22Rv1 (cell line): ENCODE data around the gene DSCAML1.

Experiments
- H3K27ac ChIP-seq: fragments of 450-650 bp; 2 replicates; pipeline ENCODE4 v1.5.1; 2017
- ZFX ChIP-seq: fragments of 450-650 bp; IDR thresholded peaks from 2 replicates; pipeline ENCODE4 v1.6.1; 2017; ENCODE audit warnings: antibody characterized with exemption, borderline replicate concordance
- TF ChIP-seq, protein P1 (sequence below): fragments of 450-650 bp; IDR thresholded peaks from 2 replicates; pipeline ENCODE4 v1.5.1; 2017; ENCODE audit warnings: mild to moderate bottlenecking

The DSCAML1 gene

DNA sequence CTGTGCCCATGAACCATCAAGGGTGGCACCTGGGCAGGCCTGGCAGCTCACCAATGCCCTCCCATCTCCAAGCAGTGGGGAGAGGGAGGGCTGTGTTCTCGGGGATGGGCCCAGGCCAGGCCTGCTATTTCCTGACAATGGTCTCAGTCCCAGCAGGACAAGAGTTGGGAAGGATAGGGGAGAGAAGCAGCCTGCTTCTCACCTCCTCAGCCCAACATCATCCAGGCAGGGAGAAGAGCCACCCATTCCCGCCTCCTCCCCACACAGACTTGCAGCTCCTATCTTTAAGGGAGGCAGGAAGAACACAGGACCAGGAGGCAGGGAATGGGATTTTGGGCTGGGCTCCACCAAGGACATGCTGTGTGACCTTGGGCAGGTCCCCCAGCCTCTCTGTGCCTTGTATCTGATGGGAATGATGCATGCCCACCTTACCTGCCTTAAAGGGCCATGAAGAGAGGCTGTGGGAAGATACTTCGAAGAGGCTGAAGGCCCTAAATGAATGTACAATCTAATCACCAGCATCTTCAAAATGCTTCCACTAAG, 108.7 kb downstream of the DSCAML1 start:
- H3K27ac ChIP-seq = no peak overlapping the region
- TF ChIP-seq, protein P1, sequence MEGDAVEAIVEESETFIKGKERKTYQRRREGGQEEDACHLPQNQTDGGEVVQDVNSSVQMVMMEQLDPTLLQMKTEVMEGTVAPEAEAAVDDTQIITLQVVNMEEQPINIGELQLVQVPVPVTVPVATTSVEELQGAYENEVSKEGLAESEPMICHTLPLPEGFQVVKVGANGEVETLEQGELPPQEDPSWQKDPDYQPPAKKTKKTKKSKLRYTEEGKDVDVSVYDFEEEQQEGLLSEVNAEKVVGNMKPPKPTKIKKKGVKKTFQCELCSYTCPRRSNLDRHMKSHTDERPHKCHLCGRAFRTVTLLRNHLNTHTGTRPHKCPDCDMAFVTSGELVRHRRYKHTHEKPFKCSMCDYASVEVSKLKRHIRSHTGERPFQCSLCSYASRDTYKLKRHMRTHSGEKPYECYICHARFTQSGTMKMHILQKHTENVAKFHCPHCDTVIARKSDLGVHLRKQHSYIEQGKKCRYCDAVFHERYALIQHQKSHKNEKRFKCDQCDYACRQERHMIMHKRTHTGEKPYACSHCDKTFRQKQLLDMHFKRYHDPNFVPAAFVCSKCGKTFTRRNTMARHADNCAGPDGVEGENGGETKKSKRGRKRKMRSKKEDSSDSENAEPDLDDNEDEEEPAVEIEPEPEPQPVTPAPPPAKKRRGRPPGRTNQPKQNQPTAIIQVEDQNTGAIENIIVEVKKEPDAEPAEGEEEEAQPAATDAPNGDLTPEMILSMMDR = no peak
- no peak for TF ChIP-seq ZFX

DNA sequence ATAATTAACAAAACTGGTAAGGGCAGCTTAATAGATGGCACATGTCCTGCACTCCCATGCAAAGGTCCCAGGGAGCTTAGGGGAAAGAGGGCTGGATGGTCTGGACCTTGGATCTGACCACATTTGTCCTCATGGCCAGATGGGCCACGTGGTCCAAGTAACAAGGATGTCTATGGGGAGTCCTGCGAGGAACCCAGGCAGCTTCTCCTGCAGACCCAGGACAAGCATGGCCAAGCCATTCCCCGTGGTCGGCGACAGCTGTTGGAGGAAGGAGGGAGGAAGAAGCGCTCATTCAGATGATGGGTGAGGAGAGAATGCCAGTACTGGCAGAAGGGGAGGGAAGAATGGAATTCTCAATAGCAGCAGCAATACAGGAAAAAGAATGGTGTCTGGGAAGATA, 109.2 kb downstream of the DSCAML1 start:
- H3K27ac ChIP-seq = no peak overlapping the region
- TF ChIP-seq, protein P1 = no peak
- no peak for TF ChIP-seq ZFX

DNA sequence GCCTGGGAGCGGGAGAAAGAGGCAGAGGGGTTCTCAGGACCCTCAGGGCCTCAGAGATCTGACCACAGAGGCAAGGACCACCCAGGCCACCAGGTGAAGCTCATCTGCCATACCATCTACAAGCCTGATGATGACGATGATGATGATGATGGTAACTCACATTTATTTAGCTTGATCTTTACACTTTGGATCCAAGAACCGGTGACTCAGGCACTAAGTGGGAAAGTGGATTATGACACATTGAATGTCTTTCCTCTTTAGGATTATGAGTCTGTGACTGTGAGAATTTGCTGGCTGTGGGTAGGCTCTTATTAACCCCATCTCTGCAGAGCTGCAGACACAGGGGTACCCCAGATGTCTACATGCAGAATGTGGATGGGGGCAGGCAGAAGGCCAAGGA, 110.3 kb downstream of the DSCAML1 start:
- TF ChIP-seq, protein P1 = no peak
- TF ChIP-seq ZFX = no peak
- no peak overlapping the region for H3K27ac ChIP-seq

DNA sequence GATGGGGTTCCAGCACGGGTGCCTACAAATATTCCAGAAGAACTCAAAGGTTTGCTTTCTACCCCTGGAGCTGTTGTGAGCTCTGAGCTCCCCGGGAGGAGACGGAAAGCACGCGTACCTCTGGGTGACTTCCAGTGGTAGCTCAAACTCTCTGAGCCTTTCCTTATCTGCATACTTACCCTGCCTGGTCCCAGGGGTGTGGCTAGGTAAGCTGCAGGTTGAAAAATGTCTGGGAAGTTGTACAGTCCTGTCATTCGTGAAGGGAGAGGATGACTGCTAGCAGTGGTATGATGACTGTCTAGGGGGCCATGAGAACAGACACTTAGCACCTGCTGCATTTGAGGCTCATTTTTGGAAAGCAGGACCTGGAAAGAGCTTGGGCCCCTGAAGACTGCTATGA, 111.5 kb downstream of the DSCAML1 start:
- TF ChIP-seq, protein P1 = no peak
- no peak overlapping the region for H3K27ac ChIP-seq

DNA sequence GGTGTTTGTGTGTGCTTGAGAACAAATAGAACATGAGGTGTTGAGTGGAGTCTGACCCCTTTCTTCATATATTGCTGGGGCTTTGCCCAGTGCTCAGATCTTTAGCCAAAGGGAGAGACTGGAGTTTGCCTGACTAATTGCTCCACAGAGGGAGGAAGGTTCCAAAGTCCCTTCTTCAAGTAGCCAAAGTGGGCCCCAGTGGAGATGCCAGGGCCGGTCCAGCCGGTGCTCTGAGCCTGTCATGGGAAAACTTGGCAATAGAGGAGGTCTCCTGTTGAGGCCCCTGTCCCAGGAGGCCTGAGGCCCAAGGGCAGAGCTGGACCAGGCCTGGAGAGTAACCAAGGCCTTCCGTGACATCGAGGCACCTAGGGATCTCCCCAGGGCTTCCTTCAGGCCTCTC, 112.3 kb downstream of the DSCAML1 start:
- no peak for TF ChIP-seq ZFX
- TF ChIP-seq, protein P1 = no peak
- H3K27ac ChIP-seq = no peak overlapping the region

DNA sequence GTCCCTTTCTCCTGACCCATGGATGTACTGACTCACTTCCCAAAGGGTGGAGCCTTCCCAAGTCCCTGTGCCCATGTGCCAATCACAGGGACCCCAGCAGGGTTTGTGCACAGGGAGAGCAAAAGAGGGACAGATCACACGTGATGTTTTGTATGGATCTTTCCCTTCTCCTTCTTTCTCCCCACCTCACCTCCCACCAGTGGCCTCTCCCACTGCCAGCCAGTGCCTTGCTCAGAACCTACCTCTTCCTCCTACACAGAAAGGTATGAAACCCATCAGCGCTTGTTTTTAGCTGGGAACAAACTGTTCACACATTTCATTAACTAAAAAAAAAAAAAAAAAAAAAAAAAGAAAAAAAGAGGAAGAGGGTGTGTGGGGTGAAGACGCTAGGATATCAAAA, 112.9 kb downstream of the DSCAML1 start:
- TF ChIP-seq ZFX = no peak
- TF ChIP-seq, protein P1 = no peak
- no peak overlapping the region for H3K27ac ChIP-seq

DNA sequence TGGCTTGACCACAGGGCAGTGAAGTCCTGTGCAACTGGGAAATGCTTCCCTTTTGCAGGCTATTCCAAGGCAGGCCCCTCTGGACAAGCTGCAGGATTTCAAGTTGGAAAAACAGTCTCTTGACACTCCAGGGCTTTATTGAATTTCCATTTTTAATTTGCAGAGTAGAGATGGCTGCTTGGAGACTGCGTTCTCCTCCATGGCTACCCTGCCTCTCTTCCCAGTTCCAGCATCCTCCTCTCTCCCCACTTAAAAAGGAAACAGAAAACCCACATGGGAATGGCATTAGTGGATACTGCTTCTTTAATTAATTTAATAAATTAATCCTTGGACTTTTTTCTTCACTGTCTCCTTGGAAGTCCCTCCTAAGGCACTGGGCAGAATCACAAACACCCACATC, 115.6 kb downstream of the DSCAML1 start:
- no peak overlapping the region for H3K27ac ChIP-seq
- TF ChIP-seq, protein P1 = no peak
- no peak for TF ChIP-seq ZFX
